Effector memory CD8-positive, alpha-beta T cell (primary cell): ENCODE measurements around the gene MCRIP1.
A peak's percentile ranks its signal among the peaks of the same experiment; 100 is the strongest.

ENCODE experiments used
- ATAC-seq: fragments of 150-1000 bp; cut with Tn5 transposase; replicated peaks from 2 replicates; pipeline ENCODE4 v1.10.0; 2021; ENCODE audit warnings: mild to moderate bottlenecking, moderate library complexity
- DNase-seq, 3 experiments: peaks; one replicate each; pipeline ENCODE4 v3.0.0; 2021
- H3K27ac Mint-ChIP-seq, 2 donors: one replicate each; pipeline ENCODE4 v1.8.0; 2022; ENCODE audit warnings: mild to moderate bottlenecking in 2 of 2, mixed read lengths in 2 of 2, moderate library complexity in 2 of 2
- H3K27me3 Mint-ChIP-seq, 2 donors: one replicate each; pipeline ENCODE4 v1.8.0; 2022; ENCODE audit warnings: mixed read lengths in 2 of 2
- H3K36me3 Mint-ChIP-seq: one replicate; pipeline ENCODE4 v1.8.0; 2022; ENCODE audit warnings: mild to moderate bottlenecking, moderate library complexity, mixed read lengths; ENCODE audit not compliant: insufficient read depth
- H3K4me1 Mint-ChIP-seq, 2 donors: one replicate each; pipeline ENCODE4 v1.8.0; 2022; ENCODE audit warnings: low read depth in 2 of 2, mixed read lengths in 2 of 2
- H3K4me3 Mint-ChIP-seq, 2 donors: one replicate each; pipeline ENCODE4 v1.8.0; 2022; ENCODE audit warnings: mild to moderate bottlenecking in 2 of 2, mixed read lengths in 2 of 2, moderate library complexity in 2 of 2
- H3K9me3 Mint-ChIP-seq, 2 donors: one replicate each; pipeline ENCODE4 v1.8.0; 2022; ENCODE audit warnings: mixed read lengths in 2 of 2
- total RNA-seq, 9 experiments: gene quantifications; one replicate each; lab custom pipeline; 2026; lab: John Stamatoyannopoulos, UW

MCRIP1 gene
- 18.1 to 86.2 (median 57.9) reads per million in 9 experiments for total RNA-seq

GRCh38 chr17:81833160-81833920 lies at the start of gene MCRIP1:
MCRIP1 (minus strand) TSS chr17:81833291; CDS start chr17:81824506, 8,785 bp downstream.
- H3K9me3 Mint-ChIP-seq, result no peaks in the 10 kb centered on the region
- H3K27me3 Mint-ChIP-seq, result no peaks in the 10 kb centered on the region
- DNase-seq, result peak; percentile 89 to 93 (median 90)
- peaks cover 6% of the 10 kb centered on the region for H3K36me3 Mint-ChIP-seq
- peak within 1 kb of the TSS; percentile 83 to 95 for H3K27ac Mint-ChIP-seq
- H3K4me3 Mint-ChIP-seq, result peak within 1 kb of the TSS; percentile 86 to 96
- peak; percentile 80 for ATAC-seq
- H3K4me1 Mint-ChIP-seq, result peaks cover 25 to 28% of the 10 kb centered on the region in 2 donors

- Mint-ChIP-seq H3K27me3 (no peaks in the 10 kb centered on the region), H3K36me3 (peaks cover 53% of the 10 kb centered on the region), H3K4me3 (no peak overlapping the region), H3K27ac (no peak overlapping the region), H3K4me1 (no peaks in the 10 kb centered on the region), H3K9me3 (no peaks in the 10 kb centered on the region)
- DNase-seq (no peak), ATAC-seq (no peak)
Measured at GRCh38 chr17:81879121-81879520, 46.0 kb upstream of the MCRIP1 start.

- Mint-ChIP-seq H3K27ac (no peak overlapping the region), H3K4me3 (no peak overlapping the region), H3K27me3 (no peaks in the 10 kb centered on the region), H3K9me3 (no peaks in the 10 kb centered on the region), H3K4me1 (no peaks in the 10 kb centered on the region), H3K36me3 (peaks cover 48% of the 10 kb centered on the region)
- ATAC-seq (no peak), DNase-seq (no peak)
Measured at GRCh38 chr17:81878294-81878693, 45.2 kb upstream of the MCRIP1 start.

- Mint-ChIP-seq H3K36me3 (peaks cover 43% of the 10 kb centered on the region), H3K27me3 (no peaks in the 10 kb centered on the region), H3K27ac (peak overlapping the region in 1 of 2 donors; percentile 38), H3K4me1 (peaks cover 4 to 5% of the 10 kb centered on the region in 2 donors), H3K4me3 (no peak overlapping the region), H3K9me3 (no peaks in the 10 kb centered on the region)
- DNase-seq, result no peak
- no peak for ATAC-seq
Measured at GRCh38 chr17:81877569-81877968, 44.5 kb upstream of the MCRIP1 start.

GRCh38 chr17:81871387-81872230 lies 38.5 kb upstream of the MCRIP1 start:
- peak; percentile 47 for ATAC-seq
- DNase-seq, result peak; percentile 93 to 95 (median 95)
- Mint-ChIP-seq H3K36me3 (peaks cover 65% of the 10 kb centered on the region), H3K4me1 (peaks cover 19 to 25% of the 10 kb centered on the region in 2 donors), H3K9me3 (no peaks in the 10 kb centered on the region), H3K4me3 (peak overlapping the region; percentile 81 to 82), H3K27me3 (no peaks in the 10 kb centered on the region), H3K27ac (peak overlapping the region; percentile 93)

GRCh38 chr17:81870981-81871386 lies 37.9 kb upstream of the MCRIP1 start, which contains the start of gene ARHGDIA:
ARHGDIA (minus strand) TSS chr17:81871337; CDS start chr17:81869930, 1,407 bp downstream.
- Mint-ChIP-seq H3K4me1 (peaks cover 19 to 25% of the 10 kb centered on the region in 2 donors), H3K9me3 (no peaks in the 10 kb centered on the region), H3K27me3 (no peaks in the 10 kb centered on the region), H3K36me3 (peaks cover 65% of the 10 kb centered on the region), H3K4me3 (peak within 1 kb of the TSS; percentile 81 to 86), H3K27ac (peak within 1 kb of the TSS; percentile 93 to 97)
- DNase-seq (no peak), ATAC-seq (peak; percentile 72)

GRCh38 chr17:81870131-81870980 lies 37.3 kb upstream of the MCRIP1 start:
- H3K27ac Mint-ChIP-seq, result peak overlapping the region; percentile 85 to 97
- DNase-seq (peak; percentile 36 to 41 (median 40)), ATAC-seq (peak; percentile 31)
- peak overlapping the region; percentile 78 to 86 for H3K4me3 Mint-ChIP-seq
- H3K27me3 Mint-ChIP-seq, result no peaks in the 10 kb centered on the region
- H3K9me3 Mint-ChIP-seq, result no peaks in the 10 kb centered on the region
- H3K36me3 Mint-ChIP-seq, result peaks cover 71% of the 10 kb centered on the region
- peaks cover 21 to 27% of the 10 kb centered on the region in 2 donors for H3K4me1 Mint-ChIP-seq

- Mint-ChIP-seq H3K4me3 (peak overlapping the region; percentile 78 to 86), H3K36me3 (peaks cover 80% of the 10 kb centered on the region), H3K4me1 (peaks cover 22 to 28% of the 10 kb centered on the region in 2 donors), H3K9me3 (no peaks in the 10 kb centered on the region), H3K27ac (peak overlapping the region; percentile 85 to 97), H3K27me3 (no peaks in the 10 kb centered on the region)
- DNase-seq (peak in 1 of 3 experiments; percentile 26), ATAC-seq (no peak)
Measured at GRCh38 chr17:81869221-81870130, 36.4 kb upstream of the MCRIP1 start.

GRCh38 chr17:81868674-81869220 lies 35.7 kb upstream of the MCRIP1 start:
- peaks cover 23 to 28% of the 10 kb centered on the region in 2 donors for H3K4me1 Mint-ChIP-seq
- H3K27me3 Mint-ChIP-seq, result no peaks in the 10 kb centered on the region
- DNase-seq, result no peak
- peak overlapping the region; percentile 79 to 97 for H3K27ac Mint-ChIP-seq
- H3K4me3 Mint-ChIP-seq, result peak overlapping the region; percentile 78 to 86
- no peaks in the 10 kb centered on the region for H3K9me3 Mint-ChIP-seq
- H3K36me3 Mint-ChIP-seq, result peaks cover 85% of the 10 kb centered on the region
- ATAC-seq, result no peak

- ATAC-seq, result no peak
- peak overlapping the region; percentile 79 to 97 for H3K27ac Mint-ChIP-seq
- H3K36me3 Mint-ChIP-seq, result peaks cover 88% of the 10 kb centered on the region
- H3K9me3 Mint-ChIP-seq, result no peaks in the 10 kb centered on the region
- no peaks in the 10 kb centered on the region for H3K27me3 Mint-ChIP-seq
- H3K4me3 Mint-ChIP-seq, result peak overlapping the region; percentile 49 to 61
- peaks cover 29 to 33% of the 10 kb centered on the region in 2 donors for H3K4me1 Mint-ChIP-seq
- no peak for DNase-seq
Measured at GRCh38 chr17:81867991-81868673, 35.0 kb upstream of the MCRIP1 start.

- peaks cover 90% of the 10 kb centered on the region for H3K36me3 Mint-ChIP-seq
- ATAC-seq (no peak), DNase-seq (peak in 1 of 3 experiments; percentile 30)
- no peaks in the 10 kb centered on the region for H3K27me3 Mint-ChIP-seq
- no peaks in the 10 kb centered on the region for H3K9me3 Mint-ChIP-seq
- H3K4me1 Mint-ChIP-seq, result peaks cover 31 to 33% of the 10 kb centered on the region in 2 donors
- peak overlapping the region; percentile 80 to 97 for H3K27ac Mint-ChIP-seq
- peak overlapping the region; percentile 49 to 61 for H3K4me3 Mint-ChIP-seq
Measured at GRCh38 chr17:81867170-81867990, 34.3 kb upstream of the MCRIP1 start.
